GM10266 (cell line): Measurements from ENCODE around the gene ZNF232.
"Not testable (repeated sequence)": the region's sequence is repeated elsewhere in the genome, so short reads cannot be mapped to it uniquely, and the experiment has no call there.

Experiments used
- DNase-seq: peaks from one replicate; pipeline ENCODE4 v3.0.0; 2012; ENCODE audit errors: extremely low spot score
- TF ChIP-seq, protein P1 (sequence below): IDR thresholded peaks from 2 replicates; pipeline ENCODE4 v1.5.1; 2012; ENCODE audit warnings: mild to moderate bottlenecking, low read depth; ENCODE audit not compliant: control insufficient read depth, insufficient read depth; ENCODE audit errors: missing control alignments

ZNF232 gene

GRCh38 chr17:5099271-5099670 lies 12.4 kb downstream of the ZNF232 start:
- no peak for DNase-seq
- TF ChIP-seq, protein P1, sequence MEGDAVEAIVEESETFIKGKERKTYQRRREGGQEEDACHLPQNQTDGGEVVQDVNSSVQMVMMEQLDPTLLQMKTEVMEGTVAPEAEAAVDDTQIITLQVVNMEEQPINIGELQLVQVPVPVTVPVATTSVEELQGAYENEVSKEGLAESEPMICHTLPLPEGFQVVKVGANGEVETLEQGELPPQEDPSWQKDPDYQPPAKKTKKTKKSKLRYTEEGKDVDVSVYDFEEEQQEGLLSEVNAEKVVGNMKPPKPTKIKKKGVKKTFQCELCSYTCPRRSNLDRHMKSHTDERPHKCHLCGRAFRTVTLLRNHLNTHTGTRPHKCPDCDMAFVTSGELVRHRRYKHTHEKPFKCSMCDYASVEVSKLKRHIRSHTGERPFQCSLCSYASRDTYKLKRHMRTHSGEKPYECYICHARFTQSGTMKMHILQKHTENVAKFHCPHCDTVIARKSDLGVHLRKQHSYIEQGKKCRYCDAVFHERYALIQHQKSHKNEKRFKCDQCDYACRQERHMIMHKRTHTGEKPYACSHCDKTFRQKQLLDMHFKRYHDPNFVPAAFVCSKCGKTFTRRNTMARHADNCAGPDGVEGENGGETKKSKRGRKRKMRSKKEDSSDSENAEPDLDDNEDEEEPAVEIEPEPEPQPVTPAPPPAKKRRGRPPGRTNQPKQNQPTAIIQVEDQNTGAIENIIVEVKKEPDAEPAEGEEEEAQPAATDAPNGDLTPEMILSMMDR: no peak

DNA sequence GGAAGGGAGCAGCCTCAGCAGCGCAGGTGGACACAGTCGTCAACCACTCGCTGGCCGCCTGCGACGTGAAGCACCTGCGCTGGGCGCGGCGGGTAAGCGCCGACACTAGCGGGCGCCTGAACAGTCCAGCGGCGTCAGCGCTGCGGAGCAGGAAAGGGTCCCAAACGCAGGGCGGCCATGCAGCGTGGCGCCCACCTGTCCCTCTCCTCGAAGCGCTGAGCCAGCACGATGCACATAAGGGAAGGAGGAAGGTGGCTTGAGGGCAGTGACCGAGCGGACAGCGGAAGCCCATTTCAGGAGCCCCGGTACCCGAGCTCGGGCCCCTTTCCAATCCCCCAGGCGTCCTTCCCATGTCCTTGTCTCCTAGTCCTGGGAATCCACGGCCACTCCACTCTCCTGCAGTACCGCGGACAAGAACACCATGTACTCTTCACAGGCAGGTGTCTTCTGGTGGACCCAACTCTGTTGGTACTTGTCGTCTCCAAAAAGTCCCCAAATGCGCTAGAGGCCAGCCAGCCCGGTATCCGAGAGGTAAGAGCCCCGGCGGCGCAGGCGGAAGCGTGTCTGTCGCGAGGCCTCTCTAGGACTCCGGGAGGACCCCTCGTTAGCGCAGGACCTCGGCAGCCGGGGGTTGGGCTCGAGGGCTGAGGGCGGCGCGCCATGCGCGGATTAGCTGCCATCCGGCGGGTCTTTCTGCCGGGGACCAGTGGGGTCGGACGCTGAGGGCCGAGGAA lies 14.4 kb downstream of the ZNF232 start:
- TF ChIP-seq, protein P1: no peak
- no peak for DNase-seq

DNA sequence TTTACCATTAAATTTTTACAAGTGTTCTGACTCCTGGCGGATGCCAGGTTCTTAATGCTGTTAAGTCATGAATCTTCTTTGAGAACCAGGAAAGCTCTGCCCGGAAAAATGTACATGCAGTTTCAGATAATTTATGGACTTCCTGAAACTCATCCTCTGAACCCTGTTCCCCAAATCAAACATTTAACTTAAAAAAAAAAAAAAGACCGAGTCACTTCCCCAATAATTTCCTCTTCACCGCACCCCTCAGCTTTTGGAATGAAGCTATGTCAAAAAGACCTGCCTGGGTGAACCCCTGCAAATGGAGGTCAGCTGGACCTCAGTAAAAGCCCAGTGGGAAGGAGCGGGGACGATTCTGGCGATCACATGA lies 15.0 kb downstream of the ZNF232 start:
- no peak for DNase-seq
- TF ChIP-seq, protein P1: no peak

- TF ChIP-seq, protein P1: no peak
These were observed 19.3 kb downstream of the ZNF232 start for GRCh38 chr17:5092218-5093010.

DNA sequence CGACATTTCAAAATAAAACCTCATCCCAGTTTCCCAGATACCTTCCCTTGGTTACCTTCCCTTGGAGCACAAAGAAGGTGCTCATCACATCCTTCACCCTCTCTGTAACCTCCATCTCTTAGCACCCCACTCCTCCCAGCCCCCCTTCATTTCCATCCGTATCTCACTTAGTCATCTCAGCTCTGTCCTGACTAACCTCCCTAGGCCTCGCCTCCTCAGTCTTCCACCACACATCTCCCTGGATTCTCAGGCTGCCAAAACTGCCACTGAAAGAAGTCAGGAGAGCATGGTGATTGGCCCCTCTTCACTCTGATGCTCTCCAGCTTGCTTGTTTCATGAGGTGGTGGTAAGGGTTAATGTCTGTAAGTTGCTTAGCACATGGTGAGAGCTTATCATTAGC lies 31.1 kb downstream of the ZNF232 start:
- TF ChIP-seq, protein P1: no peak
- DNase-seq: no peak

More at GRCh38 chr17:5092218-5093010, 19.3 kb downstream of the ZNF232 start:
- DNase-seq: no peak

DNA sequence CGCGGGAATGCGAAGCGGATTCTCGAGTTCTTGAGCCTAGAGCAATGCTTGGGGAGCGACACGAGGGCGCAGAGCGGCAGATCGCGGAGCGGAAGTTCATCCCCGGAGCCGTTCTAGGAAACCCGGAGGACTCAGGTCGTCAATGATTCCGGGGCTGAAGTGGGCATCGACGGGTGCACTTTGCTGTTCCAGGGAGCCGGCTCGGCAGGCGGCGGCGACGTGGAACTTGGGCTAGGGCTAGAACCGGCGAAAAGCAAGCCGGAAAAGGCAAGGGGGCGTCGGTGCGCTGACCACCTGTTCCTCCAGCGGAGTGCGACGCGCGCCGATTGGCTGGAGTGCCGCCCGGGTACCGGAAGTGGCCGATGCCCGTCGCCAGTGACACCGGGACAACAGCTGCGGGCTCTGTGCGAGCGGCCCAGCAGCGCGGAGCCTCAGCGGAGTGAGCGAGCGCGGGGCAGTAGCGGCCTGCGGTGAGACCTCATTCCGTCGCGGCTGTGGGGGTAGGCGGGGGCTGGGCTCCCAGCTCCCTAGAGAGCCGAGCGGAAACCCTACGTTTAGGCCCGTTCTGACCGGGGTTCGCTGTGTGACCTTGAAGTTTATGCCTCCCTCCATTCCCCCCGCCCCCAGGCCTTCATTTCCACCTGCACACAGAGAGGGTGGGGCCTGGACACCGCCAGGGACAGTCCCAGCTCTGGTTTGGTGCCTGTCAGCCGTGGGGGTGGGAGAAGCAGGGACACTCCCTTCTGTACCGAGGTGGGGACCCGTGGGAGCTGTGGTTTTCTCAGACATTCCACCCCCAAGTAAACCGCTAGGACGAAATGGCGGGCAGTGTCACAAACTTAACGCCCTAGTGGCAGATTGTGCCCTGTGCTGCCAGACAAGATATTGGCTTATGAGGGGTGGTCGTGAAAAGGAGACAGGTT lies 33.3 kb downstream of the ZNF232 start, which contains the start of gene ZFP3:
ZFP3 (plus strand) TSS at position 362 of the 923 bp plus-strand sequence. CDS start 13,038 bp downstream, outside the sequence.
- TF ChIP-seq, protein P1: no peak
- DNase-seq: peak; percentile 82

DNA sequence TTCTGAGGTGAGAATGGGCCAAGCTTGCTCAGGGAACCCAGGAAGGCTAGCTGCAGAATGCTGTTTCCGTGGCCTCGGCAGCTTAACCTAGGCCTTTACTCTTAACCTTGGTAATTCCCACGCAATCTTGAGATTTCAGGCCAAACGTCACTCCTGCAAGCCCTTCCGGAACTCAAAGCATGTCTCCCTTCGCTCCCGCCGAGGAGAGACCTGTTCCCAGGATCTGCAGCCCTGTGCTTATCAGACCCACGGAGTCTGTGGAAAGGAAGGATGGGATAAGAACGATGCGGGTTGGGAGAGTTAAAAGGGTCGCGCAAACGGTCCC lies 33.9 kb downstream of the ZNF232 start:
- no peak for DNase-seq
- TF ChIP-seq, protein P1: no peak

DNA sequence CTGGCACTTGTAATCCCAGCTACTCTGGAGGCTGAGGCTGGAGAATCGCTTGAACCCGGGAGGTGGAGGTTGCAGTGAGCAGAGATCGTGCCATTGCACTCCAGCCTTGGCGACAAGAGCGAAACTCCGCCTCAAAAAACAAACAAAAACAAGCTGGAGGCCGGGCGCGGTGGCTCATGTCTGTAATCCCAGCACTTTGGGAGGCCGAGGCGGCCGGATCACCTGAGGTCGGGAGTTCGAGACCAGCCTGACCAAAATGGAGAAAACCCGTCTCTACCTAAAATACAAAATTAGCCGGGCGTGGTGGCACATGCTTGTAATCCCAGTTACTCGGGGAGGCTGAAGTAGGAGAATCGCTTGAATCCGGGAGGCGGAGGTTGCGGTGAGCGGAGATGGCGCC lies 34.4 kb downstream of the ZNF232 start:
- not testable (repeated sequence) for DNase-seq

- DNase-seq: not testable (repeated sequence)
These were observed 36.2 kb downstream of the ZNF232 start for GRCh38 chr17:5075472-5075871.
